Colonic mucosa (tissue), 4 donors: ENCODE results near the gene BMP5. TPM values are rescaled to one million over a fixed set of nuclear protein-coding genes. Genes with fewer than 3 reads are reported as not detected.

Source experiments
- DNase-seq: peaks from one replicate; pipeline ENCODE4 v3.0.0-alpha.2; 2020
- H3K27ac ChIP-seq: fragments of 200-600 bp; one replicate; pipeline ENCODE4 v1.8.0; 2021
- H3K27me3 ChIP-seq: fragments of 200-600 bp; one replicate; pipeline ENCODE4 v1.8.0; 2021
- H3K36me3 ChIP-seq: fragments of 200-600 bp; one replicate; pipeline ENCODE4 v1.8.0; 2021
- H3K4me1 ChIP-seq: fragments of 200-600 bp; one replicate; pipeline ENCODE4 v1.8.0; 2021; ENCODE audit warnings: mild to moderate bottlenecking
- H3K4me3 ChIP-seq: fragments of 200-600 bp; one replicate; pipeline ENCODE4 v1.8.0; 2021
- H3K9ac ChIP-seq, 2 donors: one replicate each; pipeline ENCODE4 v1.7.0; 2013; ENCODE audit warnings: control low read depth in 2 of 2, low read depth in 2 of 2, low read length in 2 of 2
- H3K9me3 ChIP-seq: fragments of 200-600 bp; one replicate; pipeline ENCODE4 v1.8.0; 2021
- CTCF ChIP-seq: fragments of 200-600 bp; IDR thresholded peaks from one replicate; pipeline ENCODE4 v1.8.0; 2022; ENCODE audit warnings: antibody characterized with exemption, mild to moderate bottlenecking
- intact Hi-C: fragments of 100-400 bp; cut with DNase I; formaldehyde crosslinking; loops from one replicate; pipeline ENCODE4 v1.14.1; 2022
- total RNA-seq, 2 donors: library from RNA; stranded (reverse); fragmentation: NEBNext Ultra II Directional in 1 of 2; extraction: Animal tissue kit (Norgen Biotek cat#: 25700) in 1 of 2; gene quantifications; one replicate each; pipeline ENCODE4 v1.2.1, GENCODE V29; 2021
- donor health status: healthy.
- donor health status: DM: no; HTN: no; CAD: no.
- donor health status: DM: no; HTN: no; CAD: no.

BMP5 gene
- total RNA-seq, 2 donors from 2014 or later, result 2.4 to 3.2 TPM

DNA sequence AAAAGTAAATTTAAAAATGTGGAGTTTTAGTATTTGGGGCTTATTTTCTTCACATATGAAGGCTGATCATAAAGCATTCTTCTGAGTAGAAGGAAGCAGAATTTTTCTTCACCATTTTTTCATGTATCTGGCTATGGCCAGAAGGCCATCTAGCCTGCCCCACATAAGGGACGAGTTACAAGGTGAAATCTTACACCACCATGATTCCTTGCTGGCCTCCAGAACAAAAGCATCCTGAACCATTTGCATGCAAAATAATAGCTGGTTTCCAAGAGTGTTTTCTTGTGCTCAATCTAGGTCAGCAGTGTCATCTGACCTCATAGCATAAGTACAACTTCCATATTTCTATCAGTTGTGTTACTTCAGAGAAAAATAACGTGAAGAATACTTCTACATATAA, 93.1 kb downstream of the BMP5 start:
- intact Hi-C loops, result no loop called here
- Histone ChIP-seq H3K36me3 (no peaks in the 10 kb centered on the region), H3K27ac (no peak overlapping the region), H3K4me1 (no peaks in the 10 kb centered on the region), H3K9ac (no peak overlapping the region), H3K9me3 (no peaks in the 10 kb centered on the region), H3K27me3 (no peaks in the 10 kb centered on the region), H3K4me3 (no peak overlapping the region)
- DNase-seq, result no peak
- TF ChIP-seq CTCF, result no peak

GRCh38 chr6:55778705-55779104, 96.7 kb downstream of the BMP5 start:
- TF ChIP-seq CTCF, result no peak
- DNase-seq, result no peak
- no peak overlapping the region for H3K4me3 ChIP-seq
- H3K9me3 ChIP-seq, result no peaks in the 10 kb centered on the region
- H3K4me1 ChIP-seq, result no peaks in the 10 kb centered on the region
- intact Hi-C loops, result no loop called here
- no peak overlapping the region for H3K27ac ChIP-seq
- H3K27me3 ChIP-seq, result no peaks in the 10 kb centered on the region
- no peak overlapping the region for H3K9ac ChIP-seq
- H3K36me3 ChIP-seq, result no peaks in the 10 kb centered on the region

GRCh38 chr6:55777469-55777868, 97.9 kb downstream of the BMP5 start:
- no peak overlapping the region for H3K9ac ChIP-seq
- no peak for TF ChIP-seq CTCF
- intact Hi-C loops, result no loop called here
- no peak for DNase-seq
- H3K4me3 ChIP-seq, result no peak overlapping the region
- H3K36me3 ChIP-seq, result no peaks in the 10 kb centered on the region
- no peak overlapping the region for H3K27ac ChIP-seq
- H3K4me1 ChIP-seq, result no peaks in the 10 kb centered on the region
- no peaks in the 10 kb centered on the region for H3K27me3 ChIP-seq
- no peaks in the 10 kb centered on the region for H3K9me3 ChIP-seq

GRCh38 chr6:55776113-55776512, 99.3 kb downstream of the BMP5 start:
- Histone ChIP-seq H3K27ac (no peak overlapping the region), H3K27me3 (no peaks in the 10 kb centered on the region)
- DNase-seq, result no peak

DNA sequence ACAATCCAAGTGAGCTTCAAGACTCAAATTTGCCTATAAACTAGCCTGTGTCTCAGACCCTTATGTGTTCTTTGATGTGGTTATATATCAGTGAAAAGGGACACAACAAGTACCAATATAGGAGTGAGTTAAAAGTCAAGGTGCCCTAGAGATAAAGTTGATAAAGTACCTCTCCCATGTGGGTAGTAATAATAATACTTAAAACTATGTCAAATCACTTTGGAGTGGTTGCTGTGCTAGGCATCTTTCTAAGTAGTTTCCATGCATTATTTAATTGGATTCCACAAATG, 100.4 kb downstream of the BMP5 start:
- Histone ChIP-seq H3K36me3 (no peaks in the 10 kb centered on the region), H3K4me1 (no peaks in the 10 kb centered on the region), H3K9ac (no peak overlapping the region), H3K4me3 (no peak overlapping the region), H3K27ac (no peak overlapping the region), H3K9me3 (no peaks in the 10 kb centered on the region), H3K27me3 (no peaks in the 10 kb centered on the region)
- intact Hi-C loops, result no loop called here
- no peak for TF ChIP-seq CTCF
- no peak for DNase-seq

More at GRCh38 chr6:55776113-55776512, 99.3 kb downstream of the BMP5 start:
- Histone ChIP-seq H3K4me1 (no peaks in the 10 kb centered on the region), H3K4me3 (no peak overlapping the region), H3K9me3 (no peaks in the 10 kb centered on the region), H3K9ac (no peak overlapping the region), H3K36me3 (no peaks in the 10 kb centered on the region)
- intact Hi-C loops, result no loop called here
- no peak for TF ChIP-seq CTCF
